A375 (cell line): Measurements from ENCODE around the gene RPGRIP1L. TPM values are rescaled to one million over a fixed set of nuclear protein-coding genes. Genes with fewer than 3 reads are reported as not detected.

ENCODE experiments used
- total RNA-seq: library from RNA; depleted of rRNA; stranded (reverse); fragments of >200 nt; shearing (Covaris generic); gene quantifications from 2 replicates; pipeline ENCODE4 v1.2.3, GENCODE V29; 2014; rRNA removed

The RPGRIP1L gene
- 6.6 and 9.5 TPM in 2 replicates for total RNA-seq

DNA sequence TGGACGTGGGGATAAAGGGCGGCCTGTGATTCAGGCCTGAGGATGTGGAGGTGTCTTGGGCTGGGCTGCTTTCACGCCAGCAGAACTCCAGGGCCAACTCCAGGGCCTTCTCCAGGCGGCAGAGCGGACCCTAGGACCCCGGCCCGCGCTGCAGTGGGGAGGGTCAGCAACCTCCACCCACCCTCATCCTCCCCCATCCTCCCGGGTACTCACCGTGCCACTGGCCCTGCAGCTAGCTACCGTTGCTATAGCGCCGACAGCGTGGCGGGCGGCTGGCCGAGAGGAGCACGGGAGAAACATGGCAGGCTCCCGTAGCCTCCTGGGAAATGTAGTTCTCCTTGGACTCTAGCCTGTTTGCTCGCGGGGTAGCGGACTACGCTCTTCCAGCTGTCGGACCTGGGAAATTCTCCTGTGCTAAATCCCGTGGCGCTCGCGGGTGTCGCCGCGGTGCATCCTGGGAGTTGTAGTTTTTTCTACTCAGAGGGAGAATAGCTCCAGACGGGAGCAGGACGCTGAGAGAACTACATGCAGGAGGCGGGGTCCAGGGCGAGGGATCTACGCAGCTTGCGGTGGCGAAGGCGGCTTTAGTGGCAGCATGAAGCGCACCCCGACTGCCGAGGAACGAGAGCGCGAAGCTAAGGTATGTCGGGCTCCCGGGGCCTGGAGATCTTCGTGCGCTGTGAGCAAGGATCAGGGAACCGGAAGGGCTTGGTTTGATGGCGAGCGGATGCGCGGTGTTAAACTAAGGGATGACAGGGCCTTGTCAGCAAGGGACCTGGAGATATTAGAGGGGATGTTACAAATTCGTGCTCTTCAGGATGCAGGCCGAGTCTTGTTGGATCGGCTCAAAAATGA, at the start of gene RPGRIP1L, which contains the start of gene FTO:
RPGRIP1L (minus strand) TSS at position 270 of the 855 bp plus-strand sequence. CDS start 3,136 bp downstream, outside the sequence.
FTO (plus strand) TSS at position 567 of the 855 bp plus-strand sequence.

Other genes with a start within 250 kb of the RPGRIP1L start
- gene AKTIP, start 200.7 kb downstream of the RPGRIP1L start, total RNA-seq = 18.6 and 24.8 TPM in 2 replicates
- gene FTO, start 297 bp upstream of the RPGRIP1L start, total RNA-seq = 45.7 and 45.9 TPM in 2 replicates